Loucy (cell line): ENCODE data around the gene KRT79.

Experiments
- CTCF ChIP-seq: fragments of 200-600 bp; sonication (generic); conservative IDR thresholded peaks from 2 replicates; pipeline ENCODE4 v1.5.1; 2014; ENCODE audit warnings: mild to moderate bottlenecking, antibody characterized with exemption, low read length
- EZH2phosphoT487 ChIP-seq: fragments of 200-600 bp; IDR thresholded peaks from 2 replicates; pipeline ENCODE4 v1.6.1; 2018; ENCODE audit warnings: antibody characterized with exemption, mild to moderate bottlenecking, moderate library complexity, borderline replicate concordance

DNA sequence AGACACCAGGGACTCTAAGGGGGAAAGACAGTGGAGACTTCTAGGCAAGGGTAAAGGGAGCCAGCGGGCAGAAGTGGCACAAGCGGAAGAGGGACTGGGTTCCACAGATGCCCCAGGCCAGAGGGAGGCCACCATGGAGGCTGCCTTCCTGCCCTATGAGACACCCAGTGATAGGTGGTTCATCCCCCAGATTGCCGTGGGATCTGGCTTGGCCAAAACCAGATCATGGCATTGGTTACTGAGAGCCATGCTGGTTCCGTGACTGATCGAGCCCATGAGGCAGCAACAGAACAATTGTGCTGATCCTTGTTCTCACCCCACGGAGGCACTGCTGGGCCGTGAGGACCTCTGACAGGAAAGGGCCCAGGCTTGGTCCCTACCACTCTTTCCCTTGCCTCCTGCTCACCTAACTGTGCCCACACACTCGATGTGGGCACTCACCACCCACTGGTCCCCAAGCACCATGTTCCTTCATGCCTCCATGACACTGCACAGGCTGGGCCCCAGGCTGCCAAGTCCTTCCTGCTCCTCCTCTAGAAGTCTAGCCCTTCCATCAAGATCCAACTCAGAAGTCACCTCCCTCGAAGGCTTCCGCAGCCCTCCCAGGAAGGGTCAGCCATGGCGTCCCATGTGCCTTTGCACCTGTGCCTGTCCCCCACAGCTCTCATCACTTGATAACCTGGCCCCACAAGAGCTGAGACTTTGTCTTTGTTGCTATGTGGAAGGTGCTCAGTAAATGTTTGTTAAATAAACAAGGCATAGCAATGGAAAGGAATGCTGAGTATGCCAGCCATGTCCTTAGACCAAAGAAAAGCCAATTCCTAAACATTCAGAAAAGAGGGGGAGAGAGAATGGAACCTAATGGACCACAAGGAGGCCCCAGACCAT lies 7.3 kb downstream of the KRT79 start:
- TF ChIP-seq CTCF: no peak
- TF ChIP-seq EZH2phosphoT487: no peak
